ENCODE results near the gene ANGPT4. TPM values are rescaled to one million over a fixed set of nuclear protein-coding genes. Genes with fewer than 3 reads are reported as not detected.

Gene ANGPT4
- polyA plus RNA-seq, 1 of the 3 experiments (the other 2 are of a cell fraction): not detected

DNA sequence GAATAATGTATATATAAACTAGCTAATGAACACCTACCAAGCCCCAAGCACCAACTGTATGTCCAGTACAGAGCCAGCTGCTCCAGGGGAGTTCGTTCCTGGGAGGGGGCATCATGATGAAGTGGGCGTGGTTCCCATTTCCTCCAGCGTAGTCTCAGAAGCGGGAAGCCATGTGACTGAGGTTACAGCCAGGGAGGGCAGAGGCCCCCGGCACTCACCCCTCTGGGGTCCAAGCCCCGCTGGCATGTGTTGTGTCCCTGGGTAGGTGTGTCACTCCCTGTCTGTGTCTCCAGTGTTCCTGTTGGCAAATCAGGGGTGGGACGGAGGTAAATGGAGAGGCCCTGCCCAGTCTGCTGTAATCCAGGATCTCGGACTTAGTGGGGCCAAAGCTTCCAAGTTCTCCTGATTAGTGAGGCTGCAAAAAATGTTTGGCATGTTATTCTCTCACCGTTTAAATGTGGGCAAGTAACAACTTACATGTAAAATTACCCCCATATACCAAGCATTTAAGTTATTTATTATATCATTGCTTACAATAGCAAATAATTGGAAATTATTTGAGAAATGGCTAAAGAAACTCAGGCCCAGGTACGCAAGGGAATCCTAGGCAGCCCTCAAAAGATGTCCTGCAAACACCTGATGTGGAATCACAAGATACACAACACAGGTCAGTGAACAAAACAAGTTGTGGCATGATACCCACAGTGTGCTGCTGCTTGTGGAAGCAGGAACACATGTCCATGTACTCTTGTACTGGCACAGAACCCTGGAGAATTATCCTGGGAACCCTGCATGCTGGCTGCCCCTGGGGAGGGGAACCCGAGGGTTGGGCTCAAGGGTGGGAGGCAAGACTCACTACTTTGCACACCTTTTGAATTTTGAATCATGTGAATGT, 60.4 kb downstream of the ANGPT4 start:
- Histone ChIP-seq H3K4me3 (ENCODE audit: low read depth in 2 of 2, low read length in 1 of 2) (no peak overlapping the region), H3K9me3 (no peaks in the 10 kb centered on the region), H3K4me2 (peak overlapping the region; percentile 53; the same call in 1 of the 2 replicates), H3K27ac (ENCODE audit: low read depth in 2 of 2, low read length in 1 of 2) (peak overlapping the region in 1 of 2 experiments; percentile 22; a peak in 2 of 4 replicates), H3K36me3 (replicated peaks in 1 of 2; ENCODE audit: control insufficient read depth in 1 of 2, insufficient read depth in 2 of 2, low read length in 1 of 2) (no peaks in the 10 kb centered on the region), H2AFZ (ENCODE audit: low read depth) (peak overlapping the region; percentile 15; the same call in 1 of the 2 replicates), H4K20me1 (ENCODE audit: insufficient read depth) (no peaks in the 10 kb centered on the region), H3K27me3 (ENCODE audit: insufficient read depth) (no peaks in the 10 kb centered on the region), H3K9ac (peak overlapping the region; percentile 10; the same call in 1 of the 2 replicates), H3K4me1 (ENCODE audit: control insufficient read depth in 1 of 2, insufficient read depth in 2 of 2, low read depth in 1 of 2, low read length in 1 of 2) (peaks cover 4 to 5% of the 10 kb centered on the region in 2 experiments; a peak in 3 of 4 replicates), H3F3A (replicated peaks; ENCODE audit: insufficient read depth) (no peaks in the 10 kb centered on the region), H3K9me2 (no peaks in the 10 kb centered on the region), H3K79me2 (ENCODE audit: insufficient read depth) (no peaks in the 10 kb centered on the region; the same call in none of the 2 replicates)
- 79% methylated on average over 9 of the region's 11 CpGs for WGBS (ENCODE audit: low lambda C conversion rate)
- ChIA-PET POLR2A (no interaction called here), CTCF (interaction anchor here (0.8 kb wide), 1 partner anchor 117 kb away, joined by 3 read pairs; no protein-coding TSS in a partner anchor)
- no peak for TF ChIP-seq MAX (IDR thresholded peaks at IDR 0.05; ENCODE audit: low read depth)
- TF ChIP-seq, protein P1, sequence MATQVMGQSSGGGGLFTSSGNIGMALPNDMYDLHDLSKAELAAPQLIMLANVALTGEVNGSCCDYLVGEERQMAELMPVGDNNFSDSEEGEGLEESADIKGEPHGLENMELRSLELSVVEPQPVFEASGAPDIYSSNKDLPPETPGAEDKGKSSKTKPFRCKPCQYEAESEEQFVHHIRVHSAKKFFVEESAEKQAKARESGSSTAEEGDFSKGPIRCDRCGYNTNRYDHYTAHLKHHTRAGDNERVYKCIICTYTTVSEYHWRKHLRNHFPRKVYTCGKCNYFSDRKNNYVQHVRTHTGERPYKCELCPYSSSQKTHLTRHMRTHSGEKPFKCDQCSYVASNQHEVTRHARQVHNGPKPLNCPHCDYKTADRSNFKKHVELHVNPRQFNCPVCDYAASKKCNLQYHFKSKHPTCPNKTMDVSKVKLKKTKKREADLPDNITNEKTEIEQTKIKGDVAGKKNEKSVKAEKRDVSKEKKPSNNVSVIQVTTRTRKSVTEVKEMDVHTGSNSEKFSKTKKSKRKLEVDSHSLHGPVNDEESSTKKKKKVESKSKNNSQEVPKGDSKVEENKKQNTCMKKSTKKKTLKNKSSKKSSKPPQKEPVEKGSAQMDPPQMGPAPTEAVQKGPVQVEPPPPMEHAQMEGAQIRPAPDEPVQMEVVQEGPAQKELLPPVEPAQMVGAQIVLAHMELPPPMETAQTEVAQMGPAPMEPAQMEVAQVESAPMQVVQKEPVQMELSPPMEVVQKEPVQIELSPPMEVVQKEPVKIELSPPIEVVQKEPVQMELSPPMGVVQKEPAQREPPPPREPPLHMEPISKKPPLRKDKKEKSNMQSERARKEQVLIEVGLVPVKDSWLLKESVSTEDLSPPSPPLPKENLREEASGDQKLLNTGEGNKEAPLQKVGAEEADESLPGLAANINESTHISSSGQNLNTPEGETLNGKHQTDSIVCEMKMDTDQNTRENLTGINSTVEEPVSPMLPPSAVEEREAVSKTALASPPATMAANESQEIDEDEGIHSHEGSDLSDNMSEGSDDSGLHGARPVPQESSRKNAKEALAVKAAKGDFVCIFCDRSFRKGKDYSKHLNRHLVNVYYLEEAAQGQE (IDR thresholded peaks at IDR 0.05; ENCODE audit: low read depth, low read length): no peak
- TF ChIP-seq, protein P2, sequence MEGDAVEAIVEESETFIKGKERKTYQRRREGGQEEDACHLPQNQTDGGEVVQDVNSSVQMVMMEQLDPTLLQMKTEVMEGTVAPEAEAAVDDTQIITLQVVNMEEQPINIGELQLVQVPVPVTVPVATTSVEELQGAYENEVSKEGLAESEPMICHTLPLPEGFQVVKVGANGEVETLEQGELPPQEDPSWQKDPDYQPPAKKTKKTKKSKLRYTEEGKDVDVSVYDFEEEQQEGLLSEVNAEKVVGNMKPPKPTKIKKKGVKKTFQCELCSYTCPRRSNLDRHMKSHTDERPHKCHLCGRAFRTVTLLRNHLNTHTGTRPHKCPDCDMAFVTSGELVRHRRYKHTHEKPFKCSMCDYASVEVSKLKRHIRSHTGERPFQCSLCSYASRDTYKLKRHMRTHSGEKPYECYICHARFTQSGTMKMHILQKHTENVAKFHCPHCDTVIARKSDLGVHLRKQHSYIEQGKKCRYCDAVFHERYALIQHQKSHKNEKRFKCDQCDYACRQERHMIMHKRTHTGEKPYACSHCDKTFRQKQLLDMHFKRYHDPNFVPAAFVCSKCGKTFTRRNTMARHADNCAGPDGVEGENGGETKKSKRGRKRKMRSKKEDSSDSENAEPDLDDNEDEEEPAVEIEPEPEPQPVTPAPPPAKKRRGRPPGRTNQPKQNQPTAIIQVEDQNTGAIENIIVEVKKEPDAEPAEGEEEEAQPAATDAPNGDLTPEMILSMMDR (IDR thresholded peaks at IDR 0.05): no peak
- no peak for TF ChIP-seq GABPA (IDR thresholded peaks at IDR 0.05; ENCODE audit: low read depth)
- no peak for TF ChIP-seq GATA2 (CRISPR knock-in tag; IDR thresholded peaks at IDR 0.05)
- DNase-seq: no peak

DNA sequence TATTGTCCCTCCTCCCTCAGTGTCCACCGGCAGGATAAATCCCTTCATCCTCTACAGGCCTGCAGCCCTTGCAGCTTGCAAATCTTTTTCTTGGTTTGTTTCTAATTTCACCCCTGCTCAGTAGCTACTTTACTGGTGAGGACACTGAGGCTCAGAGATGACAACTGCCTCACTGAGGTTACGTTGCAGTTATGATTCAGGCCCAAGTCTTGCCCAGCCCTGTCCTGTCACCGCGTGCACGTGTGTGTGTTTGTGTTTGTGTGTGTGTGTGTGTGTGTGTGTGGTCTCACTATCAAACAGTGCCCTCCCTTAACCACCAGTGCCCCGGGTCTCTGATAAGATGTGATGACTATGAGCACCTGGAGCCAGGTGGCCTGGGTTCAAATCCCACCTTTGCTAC, 61.5 kb downstream of the ANGPT4 start:
- Histone ChIP-seq H2AFZ (ENCODE audit: low read depth) (no peak overlapping the region), H3K9ac (no peak overlapping the region), H3K27me3 (ENCODE audit: insufficient read depth) (no peaks in the 10 kb centered on the region), H3F3A (replicated peaks; ENCODE audit: insufficient read depth) (no peaks in the 10 kb centered on the region), H4K20me1 (ENCODE audit: insufficient read depth) (no peaks in the 10 kb centered on the region), H3K79me2 (ENCODE audit: insufficient read depth) (no peaks in the 10 kb centered on the region; the same call in none of the 2 replicates), H3K36me3 (replicated peaks in 1 of 2; ENCODE audit: control insufficient read depth in 1 of 2, insufficient read depth in 2 of 2, low read length in 1 of 2) (no peaks in the 10 kb centered on the region), H3K9me2 (no peaks in the 10 kb centered on the region), H3K4me3 (ENCODE audit: low read depth in 2 of 2, low read length in 1 of 2) (no peak overlapping the region), H3K4me2 (no peak overlapping the region), H3K9me3 (no peaks in the 10 kb centered on the region), H3K27ac (ENCODE audit: low read depth in 2 of 2, low read length in 1 of 2) (no peak overlapping the region), H3K4me1 (ENCODE audit: control insufficient read depth in 1 of 2, insufficient read depth in 2 of 2, low read depth in 1 of 2, low read length in 1 of 2) (peaks cover 4 to 5% of the 10 kb centered on the region in 2 experiments; a peak in 3 of 4 replicates)
- 81% methylated on average over 6 of the region's 6 CpGs for WGBS (ENCODE audit: low lambda C conversion rate)
- no peak for DNase-seq
- ChIA-PET CTCF (interaction anchor here (0.8 to 0.9 kb wide), 2 partner anchors 22 to 116 kb away, joined by 3 to 4 read pairs; no protein-coding TSS in a partner anchor), POLR2A (no interaction called here)
- TF ChIP-seq, protein P3, sequence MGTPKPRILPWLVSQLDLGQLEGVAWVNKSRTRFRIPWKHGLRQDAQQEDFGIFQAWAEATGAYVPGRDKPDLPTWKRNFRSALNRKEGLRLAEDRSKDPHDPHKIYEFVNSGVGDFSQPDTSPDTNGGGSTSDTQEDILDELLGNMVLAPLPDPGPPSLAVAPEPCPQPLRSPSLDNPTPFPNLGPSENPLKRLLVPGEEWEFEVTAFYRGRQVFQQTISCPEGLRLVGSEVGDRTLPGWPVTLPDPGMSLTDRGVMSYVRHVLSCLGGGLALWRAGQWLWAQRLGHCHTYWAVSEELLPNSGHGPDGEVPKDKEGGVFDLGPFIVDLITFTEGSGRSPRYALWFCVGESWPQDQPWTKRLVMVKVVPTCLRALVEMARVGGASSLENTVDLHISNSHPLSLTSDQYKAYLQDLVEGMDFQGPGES (IDR thresholded peaks at IDR 0.05; ENCODE audit: low read depth, low read length): no peak
- TF ChIP-seq SIN3A (IDR thresholded peaks at IDR 0.05; ENCODE audit: borderline replicate concordance, low read depth, low read length) (no peak), TCF12 (IDR thresholded peaks at IDR 0.05) (no peak), EZH2phosphoT487 (IDR thresholded peaks at IDR 0.05; ENCODE audit: borderline replicate concordance, low read depth) (no peak), POLR2AphosphoS5 (IDR thresholded peaks at IDR 0.05; ENCODE audit: low read depth, low read length) (no peak), ZBTB33 (IDR thresholded peaks at IDR 0.05; ENCODE audit: borderline replicate concordance, low read depth) (no peak), MXI1 (IDR thresholded peaks at IDR 0.05; ENCODE audit: low read depth, low read length) (no peak)
